ENCODE data around the gene CAPN14.

Gene CAPN14, protein sequence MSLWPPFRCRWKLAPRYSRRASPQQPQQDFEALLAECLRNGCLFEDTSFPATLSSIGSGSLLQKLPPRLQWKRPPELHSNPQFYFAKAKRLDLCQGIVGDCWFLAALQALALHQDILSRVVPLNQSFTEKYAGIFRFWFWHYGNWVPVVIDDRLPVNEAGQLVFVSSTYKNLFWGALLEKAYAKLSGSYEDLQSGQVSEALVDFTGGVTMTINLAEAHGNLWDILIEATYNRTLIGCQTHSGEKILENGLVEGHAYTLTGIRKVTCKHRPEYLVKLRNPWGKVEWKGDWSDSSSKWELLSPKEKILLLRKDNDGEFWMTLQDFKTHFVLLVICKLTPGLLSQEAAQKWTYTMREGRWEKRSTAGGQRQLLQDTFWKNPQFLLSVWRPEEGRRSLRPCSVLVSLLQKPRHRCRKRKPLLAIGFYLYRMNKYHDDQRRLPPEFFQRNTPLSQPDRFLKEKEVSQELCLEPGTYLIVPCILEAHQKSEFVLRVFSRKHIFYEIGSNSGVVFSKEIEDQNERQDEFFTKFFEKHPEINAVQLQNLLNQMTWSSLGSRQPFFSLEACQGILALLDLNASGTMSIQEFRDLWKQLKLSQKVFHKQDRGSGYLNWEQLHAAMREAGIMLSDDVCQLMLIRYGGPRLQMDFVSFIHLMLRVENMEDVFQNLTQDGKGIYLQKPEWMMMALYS

DNA sequence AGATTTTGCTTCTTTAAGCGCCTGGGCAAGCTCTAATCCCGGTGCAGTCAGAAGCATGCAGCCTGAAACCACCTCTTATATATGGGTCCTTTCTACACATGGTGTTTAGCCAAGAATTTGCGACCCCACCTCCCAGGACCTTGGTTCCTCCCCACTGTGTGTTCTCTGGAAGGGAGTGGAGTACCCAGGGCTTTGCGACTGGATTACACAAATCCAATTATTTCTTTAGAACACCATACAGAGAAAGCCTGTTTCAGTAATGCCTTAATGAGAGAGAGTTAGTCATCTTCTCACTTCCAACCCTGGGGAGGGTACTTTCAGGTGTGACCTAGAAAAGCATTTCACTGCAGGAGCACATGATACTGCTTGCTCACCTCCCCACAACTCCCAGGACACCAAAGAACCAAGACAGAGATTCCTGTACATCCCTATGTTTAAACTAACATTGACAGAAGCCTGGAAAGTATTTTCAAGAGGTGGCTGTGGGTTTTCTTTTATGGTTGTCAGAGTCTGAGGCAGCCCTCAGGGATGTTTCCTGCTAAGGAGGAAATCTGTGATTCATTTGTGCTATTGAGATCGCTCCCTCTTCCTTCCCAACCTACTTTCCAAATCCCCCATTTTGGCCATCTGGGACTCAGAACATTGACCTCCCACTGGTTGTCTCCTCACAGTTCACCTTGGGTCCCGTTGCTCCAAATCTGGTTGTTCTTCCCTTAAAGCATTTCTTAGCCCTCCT lies at the start of gene CAPN14:
CAPN14 (minus strand) TSS at position 51 of the 736 bp plus-strand sequence. CDS start 12,068 bp downstream, outside the sequence.
- no peak for DNase-seq

DNA sequence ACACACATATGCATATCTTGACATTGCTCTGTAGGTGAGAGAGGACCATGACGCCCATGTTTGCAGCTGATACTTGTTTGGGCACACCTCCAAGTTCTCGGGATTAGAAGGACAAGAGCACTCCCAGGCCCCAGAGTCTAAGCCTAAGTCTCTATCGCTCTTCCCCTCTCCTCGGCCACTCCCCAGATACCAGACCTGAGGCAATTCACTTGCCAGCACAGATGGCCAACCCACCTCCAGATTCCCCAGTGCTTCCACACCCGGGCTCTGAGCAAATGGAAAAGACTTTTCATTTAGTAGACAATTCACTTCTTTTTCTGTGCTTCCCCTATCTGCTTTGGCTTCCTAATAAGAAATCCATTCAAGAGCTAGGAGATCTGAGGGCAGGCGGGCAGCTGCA lies 49.5 kb upstream of the CAPN14 start:
- no peak for DNase-seq

DNA sequence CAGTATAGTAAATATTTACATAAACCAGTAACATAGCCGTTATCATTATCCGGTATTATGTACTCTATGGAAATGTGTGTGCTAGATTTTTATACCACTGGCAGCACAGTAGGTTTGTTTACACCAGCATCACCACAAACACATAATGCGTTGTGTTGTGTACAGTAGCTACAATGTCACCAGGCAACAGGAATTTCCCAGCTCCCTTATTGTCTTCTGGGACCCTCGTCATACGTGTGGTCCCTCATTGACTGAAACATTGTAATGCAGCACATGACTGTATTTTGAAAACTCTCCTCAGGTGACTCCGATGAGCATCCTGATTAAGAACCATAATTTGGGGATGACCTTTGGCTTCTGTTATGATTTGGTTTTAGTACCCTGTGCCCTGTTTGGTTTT lies 47.9 kb upstream of the CAPN14 start:
- no peak for DNase-seq

DNA sequence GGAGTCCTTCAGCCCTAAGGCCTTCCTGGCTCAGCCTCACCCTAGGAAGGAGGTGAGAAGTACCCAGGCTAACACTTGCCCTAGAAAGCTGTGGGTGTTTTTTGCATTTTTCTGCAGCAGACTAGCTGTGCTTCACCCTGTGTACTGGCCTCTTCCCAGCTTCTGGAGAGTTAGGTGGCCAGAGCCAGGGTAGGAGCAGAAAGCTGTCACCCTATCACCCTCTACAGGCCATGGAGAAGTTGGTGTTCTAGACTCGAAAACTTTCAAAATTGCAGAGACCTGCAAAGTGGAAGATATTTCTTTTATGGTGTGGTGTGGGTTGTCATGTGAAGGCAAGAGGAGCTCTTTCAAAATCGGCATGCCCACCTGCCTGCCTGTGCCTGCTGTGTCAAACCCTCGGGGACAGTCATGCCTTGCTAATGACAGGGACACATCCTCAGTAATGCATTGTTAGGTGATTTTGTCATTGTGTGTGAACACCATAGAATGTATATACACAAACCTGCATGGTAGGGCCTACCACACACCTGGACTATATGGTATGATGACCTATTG lies 46.4 kb upstream of the CAPN14 start:
- no peak for DNase-seq

DNA sequence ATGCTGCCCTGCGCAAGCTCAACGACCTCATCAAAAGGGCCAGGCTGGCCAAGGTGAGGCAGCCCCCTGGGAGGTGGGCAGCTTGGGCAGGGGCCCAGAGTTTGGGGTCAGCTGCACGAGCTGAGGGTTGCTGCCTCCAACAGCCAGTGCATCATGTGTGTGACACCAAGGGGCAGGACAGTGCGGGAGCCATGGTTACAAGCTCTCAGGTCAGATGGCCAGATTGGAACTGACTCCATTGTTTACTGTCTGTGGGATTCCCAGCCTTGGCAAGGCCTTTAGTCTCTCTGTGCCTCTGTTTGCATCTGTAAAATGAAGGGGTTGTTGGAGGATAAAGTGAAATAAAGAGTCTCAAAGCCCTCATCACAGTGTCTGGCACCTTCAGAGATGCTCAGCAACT lies 43.6 kb upstream of the CAPN14 start:
- no peak for DNase-seq

DNA sequence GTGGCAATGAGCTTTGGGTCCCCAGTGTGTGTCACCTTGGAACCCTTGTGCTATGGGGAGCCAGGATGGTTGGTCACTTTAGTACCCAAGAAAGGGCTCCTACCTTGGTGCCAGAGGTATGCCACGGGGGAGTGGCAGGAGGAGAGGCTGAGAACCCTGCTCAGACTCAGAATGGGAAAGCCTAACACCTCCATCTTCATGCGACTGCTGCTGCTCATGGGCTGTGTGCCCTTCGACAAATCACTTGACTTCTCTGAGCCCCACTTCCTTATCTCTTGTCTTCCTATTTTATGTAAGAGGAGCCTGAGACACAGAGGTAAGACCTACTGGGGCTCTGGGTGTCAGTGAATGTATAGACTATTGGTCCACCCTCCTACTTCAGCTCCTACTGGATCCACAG lies 41.8 kb upstream of the CAPN14 start:
- no peak for DNase-seq

DNA sequence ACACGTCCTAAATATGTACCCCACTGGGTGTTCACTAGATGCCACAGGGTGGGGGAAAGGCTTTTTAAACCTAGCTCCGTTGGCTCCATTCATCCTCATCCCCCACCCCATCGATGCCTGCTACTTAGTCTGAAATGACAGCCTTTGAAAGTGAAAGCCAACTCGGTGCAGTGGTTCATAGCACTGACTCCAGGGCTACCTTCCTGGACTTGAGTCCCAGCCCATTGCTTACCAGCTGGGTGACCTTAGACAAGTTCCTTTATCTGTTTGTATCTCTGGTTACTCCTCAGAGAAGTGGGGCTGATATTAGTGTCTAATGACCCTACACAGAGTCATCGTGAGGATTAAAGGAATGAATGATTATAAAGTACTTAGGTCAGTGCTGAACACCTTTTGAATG lies 41.0 kb upstream of the CAPN14 start:
- DNase-seq: no peak

DNA sequence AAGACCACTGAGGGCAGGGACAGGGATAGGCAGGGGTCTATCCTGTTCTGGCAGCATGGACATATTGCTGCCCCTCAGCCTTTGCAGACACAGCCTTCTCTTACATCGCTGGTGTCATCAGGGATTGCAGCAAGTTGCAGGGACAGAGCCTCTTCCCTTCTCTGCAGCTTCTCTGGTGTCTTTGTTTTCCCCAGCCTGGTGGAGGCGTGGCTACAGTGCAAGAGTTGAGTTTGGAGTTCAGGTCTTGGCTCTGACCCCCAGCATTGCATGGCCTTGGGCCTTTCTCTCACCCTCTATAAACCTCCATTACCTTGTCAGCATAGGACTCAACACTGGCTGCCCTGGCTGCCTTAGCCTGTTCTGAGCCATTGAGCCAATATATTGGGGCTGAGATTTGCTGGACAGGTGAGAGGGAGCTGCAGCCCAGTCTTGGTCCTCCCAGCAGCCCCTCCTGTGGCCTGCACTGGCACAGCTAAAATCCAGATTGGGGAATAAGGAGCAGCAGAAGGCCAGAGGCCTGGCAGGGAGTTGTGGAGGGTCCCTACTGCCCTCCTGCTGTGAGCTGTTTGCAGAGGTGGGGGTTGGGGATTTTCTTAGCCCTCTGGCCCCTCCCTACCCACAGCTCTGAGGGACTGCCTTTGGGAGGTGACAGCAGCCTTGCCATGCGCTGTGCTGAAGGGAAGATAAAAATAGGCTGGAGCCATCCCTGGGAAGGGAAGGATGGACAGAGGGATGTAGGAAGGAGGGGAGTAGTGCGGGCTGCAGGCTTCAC lies 39.5 kb upstream of the CAPN14 start:
- no peak for DNase-seq

DNA sequence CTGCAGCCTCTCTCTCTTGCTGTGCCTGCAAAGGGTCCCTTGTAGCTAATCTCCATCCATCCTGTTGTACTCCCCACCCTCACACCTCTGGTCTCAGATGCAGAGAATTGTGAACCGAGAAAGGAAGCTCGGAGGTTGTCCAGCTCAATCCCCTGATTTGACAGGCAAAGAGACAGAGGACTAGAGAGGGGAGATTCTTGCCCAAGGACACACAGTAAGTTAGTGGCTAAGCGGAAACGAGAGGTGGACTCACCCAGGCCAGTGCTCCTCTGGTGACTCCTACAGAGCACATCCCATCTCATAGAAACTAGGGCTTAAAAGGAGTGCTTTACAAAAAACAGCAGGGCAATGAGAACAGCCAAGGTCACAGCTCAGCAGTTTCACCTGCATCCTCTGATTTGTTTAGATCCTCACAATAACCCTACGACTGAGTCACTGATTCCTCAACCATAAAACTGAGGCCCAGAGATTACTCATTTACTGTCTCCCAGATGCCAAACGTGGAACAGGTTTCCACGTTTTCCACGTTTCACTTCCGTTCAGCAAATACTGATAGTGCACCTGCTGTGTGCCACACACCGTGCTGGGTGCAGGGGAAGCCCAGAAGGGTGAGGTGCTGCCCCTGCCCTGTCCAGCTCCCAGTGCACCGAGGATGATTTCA lies 38.7 kb upstream of the CAPN14 start:
- DNase-seq: no peak

DNA sequence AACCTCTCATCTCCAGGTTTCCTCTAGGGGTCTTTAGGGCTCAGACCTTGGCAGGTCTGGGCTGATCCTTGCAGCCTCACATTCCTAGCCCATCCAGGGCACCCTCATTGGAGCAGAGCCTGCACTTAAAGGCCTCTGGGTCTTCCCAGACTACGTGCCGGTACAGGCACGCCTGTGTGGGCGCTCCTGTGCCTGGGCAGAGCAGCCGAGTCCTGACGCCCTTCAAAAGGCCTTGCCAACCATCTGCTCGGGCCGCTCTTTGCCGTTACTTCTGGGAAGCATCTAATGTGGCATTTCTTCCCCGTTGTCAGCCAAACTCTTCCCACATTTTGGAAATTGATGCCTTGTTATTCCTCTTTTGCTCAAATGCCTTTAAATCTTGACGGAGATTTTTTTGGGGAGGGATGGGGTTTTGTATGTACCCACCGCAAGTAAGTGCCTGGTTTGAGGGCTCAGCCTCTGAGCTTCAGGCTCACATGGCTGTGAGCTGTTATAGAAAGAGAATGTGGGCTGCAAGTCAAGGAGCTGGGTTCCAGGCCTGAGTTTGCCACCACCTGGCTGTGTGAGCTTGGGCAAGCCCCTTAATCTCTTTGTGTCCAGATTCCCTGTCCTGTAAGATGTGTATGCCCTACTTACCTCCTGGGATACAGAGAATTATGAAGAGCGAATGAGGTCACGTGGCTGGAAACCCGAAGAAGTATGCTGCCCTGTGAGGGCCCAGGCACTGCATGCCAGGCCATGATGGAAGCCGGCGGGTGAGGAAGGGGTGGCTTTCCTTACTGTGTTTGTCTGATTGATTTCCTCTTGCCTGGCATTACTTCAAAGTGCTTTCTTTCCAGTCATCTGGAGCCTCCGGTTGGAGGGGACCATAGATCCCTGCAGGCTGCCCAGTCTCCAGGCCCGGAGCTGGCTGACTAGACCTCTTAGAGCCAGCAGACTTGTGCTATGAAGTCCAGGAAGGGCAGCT lies 37.2 kb upstream of the CAPN14 start:
- no peak for DNase-seq

DNA sequence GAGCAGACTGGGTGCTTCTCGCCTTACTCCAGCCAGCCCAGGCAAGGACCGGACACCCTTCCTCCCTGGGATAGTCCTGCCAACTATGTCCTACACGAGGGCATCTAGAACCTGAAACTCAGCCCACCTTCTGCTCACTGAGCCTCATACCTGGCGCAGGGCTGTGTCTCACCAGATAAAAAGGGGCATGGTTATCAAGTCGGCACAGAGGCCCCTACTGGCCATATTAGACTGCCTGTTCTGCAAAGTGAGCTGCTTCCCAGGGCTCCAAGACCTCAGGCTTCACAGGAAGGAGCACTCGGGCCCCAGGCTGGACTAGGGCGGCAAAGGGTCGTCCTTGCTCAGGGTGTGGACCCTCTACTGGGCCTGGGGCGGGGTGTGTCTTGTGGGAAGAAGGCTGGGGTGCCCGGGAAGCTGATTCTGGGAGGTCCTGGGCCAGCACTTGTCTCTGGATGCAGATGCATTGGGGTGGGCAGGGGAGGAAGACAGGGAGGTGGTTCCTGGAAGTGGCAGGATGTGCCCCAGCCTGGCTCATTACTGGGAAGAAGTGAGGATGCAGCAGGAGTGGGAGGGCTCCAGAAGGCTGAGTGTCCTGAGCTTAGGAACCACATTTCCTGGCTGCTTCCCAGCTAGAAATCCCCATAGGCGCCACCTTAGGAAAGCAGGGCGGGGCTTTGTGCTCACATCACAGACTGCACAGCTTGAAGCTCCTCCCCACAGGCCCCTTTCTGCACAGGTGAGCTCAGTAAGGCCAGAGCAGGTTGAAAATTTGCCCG lies 36.2 kb upstream of the CAPN14 start:
- DNase-seq: no peak

DNA sequence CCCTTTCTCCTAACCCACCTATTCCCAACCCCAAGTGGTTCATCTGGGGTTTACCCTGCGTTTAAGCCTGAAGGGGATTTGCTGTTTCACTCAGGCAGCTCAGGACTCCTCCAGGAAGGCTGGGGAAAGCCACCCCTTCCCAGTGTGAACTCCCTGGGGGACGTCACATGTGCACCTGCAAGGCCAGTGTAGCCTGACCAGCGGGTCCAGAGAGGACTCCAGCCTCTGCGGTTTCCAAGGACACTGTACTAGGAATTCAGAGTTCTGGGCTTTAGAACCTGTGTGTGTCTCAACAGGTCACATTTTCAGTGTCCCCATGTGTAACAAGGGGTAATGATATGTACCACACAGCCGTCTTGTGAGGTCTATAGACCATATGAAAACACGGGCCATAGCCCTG lies 34.5 kb upstream of the CAPN14 start:
- no peak for DNase-seq

DNA sequence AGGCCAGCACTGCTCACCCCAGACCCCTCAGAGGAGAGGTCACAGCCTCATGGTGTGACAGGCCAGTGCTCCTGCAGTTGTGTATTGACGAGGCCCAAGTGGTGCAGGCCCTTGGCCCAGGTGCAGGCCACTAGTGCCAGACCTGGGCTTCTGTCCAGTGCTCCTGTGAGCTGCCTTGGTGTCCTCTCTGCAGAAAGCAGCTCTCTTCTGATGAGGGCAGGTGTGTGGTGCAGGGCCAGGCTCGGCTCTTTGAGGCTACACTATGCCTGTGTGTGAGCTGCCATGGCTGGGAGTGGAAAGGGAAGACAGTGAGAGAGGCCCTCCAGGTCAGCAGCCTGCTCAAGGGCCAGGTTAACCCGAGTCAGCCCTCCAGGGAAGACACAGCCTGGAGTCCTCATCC lies 33.7 kb upstream of the CAPN14 start:
- no peak for DNase-seq

DNA sequence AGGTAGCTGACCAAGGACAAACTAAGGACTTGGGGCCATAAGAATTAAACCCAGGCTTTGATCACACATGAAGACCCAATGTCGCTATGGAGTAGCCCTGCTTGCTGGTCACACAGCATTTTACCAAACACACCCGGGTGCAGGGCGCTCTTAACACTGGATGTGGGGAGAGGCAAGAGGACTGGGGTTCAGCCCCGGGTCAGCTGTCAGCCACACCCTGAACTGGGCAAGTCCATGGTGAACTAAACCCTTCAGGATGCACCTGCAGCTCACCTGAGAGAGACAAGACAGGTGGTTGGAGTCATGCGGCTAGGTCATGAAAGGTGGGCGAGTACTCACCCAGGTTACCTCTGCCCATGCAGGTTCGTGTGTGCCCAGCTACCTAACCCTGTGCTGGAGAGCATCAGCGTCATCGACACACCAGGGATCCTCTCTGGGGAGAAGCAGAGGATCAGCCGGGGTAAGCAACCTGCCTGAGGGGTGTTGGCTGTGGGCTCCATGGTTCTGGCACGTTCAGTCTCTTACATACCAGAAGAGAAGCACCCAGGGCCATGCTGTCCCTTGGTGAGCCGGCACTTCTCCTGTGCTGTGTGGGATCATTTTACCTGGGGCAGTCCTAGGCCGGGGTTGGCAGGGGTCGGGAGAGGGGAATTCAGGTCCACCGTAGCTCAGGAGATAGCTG lies 31.8 kb upstream of the CAPN14 start:
- no peak for DNase-seq

DNA sequence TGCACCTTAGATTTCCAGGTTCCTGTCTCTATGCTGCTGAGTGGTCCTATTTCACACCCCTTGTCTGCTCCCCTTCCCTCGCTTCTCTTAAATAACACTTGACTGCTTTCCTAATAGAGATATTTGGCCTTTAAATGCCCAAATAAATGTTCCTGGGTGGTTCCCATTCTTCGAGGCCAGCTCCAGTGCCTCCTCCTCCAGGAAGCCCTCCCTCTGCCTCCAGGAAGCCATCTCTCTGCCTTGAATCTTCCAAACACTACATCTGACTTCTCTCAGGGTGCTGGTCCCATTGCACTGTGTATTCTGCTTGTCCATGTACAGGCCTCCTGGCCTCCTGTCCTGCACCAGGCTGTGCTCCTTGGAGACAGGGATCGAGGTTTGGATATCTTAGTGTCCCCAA lies 30.8 kb upstream of the CAPN14 start:
- no peak for DNase-seq

DNA sequence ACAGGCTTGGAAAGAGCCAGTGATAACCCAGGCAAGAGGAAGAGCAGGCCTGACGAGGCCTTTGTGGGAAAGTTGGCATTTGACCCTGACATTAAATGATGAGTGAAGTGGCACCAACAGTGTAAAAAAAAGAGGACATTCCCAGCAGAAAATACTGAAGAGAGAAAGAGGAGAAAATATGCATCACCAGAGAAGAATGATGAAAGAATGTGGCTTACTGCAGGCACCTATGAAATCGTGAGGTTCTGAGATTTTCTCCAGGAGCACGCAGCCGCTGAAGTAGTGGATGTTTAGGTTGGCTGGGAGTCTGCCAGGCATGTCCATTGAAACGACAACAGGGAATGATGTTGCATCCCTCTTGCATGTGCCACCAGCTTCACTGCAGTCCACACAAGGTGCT lies 30.4 kb upstream of the CAPN14 start:
- DNase-seq: no peak

DNA sequence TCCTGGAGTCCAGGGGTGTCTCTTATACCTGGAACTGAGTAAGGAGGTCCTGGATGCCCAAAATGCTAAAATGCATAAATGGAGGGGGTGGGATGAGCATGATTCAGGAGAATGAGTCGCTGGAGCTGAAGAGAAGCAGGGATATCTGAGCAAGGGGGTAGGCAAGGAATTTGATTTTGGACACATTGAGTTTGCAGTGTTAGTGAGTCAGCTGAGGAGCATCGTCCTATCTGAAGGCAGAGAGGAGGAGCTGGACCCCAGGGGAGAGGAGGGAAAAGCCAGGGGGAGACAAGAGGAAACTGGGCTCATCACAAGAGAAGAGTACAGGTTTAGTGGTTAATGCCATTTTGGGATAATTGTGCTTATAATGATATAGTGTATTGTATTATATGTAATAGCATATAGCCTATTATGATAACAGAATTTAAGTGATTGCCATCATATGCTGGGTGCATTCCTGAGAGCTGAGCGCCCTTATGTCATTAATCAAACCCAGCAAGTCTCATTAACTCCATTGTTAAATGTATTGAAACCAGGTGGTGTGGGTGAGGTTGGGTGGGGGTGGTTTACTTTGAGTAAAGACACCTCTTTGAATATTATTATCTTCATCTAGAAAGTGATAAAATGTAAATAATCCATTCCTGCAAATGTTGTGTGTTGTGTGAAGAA lies 29.0 kb upstream of the CAPN14 start:
- DNase-seq: no peak

DNA sequence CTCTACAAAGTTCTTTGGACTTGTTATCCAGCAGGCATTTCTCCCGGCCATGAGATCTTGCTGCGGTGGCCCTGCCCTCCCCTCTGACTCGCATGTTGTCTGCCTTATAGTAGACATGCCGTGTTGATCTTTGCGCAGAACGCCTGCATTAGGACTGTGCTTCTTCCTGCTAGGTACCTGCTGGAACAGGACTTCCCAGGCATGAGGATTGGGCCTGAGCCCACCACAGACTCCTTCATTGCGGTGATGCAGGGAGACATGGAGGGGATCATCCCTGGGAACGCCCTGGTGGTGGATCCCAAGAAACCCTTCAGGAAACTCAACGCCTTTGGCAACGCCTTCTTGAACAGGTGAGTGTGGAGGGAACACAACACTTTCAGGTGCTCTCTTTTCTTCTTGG lies 26.8 kb upstream of the CAPN14 start:
- no peak for DNase-seq

DNA sequence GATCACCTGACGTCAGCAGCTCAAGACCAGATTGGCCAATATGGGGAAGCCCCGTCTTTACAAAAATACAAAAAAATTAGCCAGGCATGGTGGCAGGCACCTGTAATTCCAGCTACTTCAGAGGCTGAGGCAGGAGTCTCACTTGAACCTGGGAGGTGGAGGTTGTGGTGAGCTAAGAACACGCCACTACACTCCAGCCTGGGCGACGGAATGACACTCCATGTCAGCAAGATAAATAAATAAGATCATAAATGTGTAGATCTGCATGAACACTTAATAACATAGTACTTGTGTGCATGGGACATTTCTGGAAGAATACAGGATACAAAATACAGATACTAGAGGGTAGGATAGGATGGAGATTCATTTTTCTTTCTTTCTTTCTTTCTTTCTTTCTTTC lies 25.7 kb upstream of the CAPN14 start:
- no peak for DNase-seq
